ENCODE data around the gene DLG1.
A peak's percentile ranks its signal among the peaks of the same experiment; 100 is the strongest.
"Not testable (repeated sequence)": the region's sequence is repeated elsewhere in the genome, so short reads cannot be mapped to it uniquely, and the experiment has no call there.

The DLG1 gene

DNA sequence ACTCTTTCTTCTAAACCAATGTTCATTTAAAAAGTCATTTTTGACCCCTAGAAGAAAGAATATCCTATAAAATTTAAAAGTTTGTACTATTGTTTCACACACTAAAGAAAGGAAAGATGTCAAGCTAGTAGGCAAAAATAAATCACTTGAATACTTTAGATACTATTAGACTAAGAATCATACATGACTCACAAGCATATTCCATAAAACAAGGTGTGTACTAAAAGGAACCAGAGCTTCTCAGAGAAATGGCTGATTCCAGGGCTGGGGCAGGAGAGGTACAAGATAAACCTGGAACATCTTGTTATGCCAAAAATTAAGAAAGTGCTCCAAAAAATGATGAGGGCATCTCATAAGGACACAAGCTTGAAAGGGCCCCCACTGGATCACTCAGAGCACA is 8.7 kb downstream of the DLG1 start:
- no peak for DNase-seq (ENCODE audit: low read depth, low spot score)

DNA sequence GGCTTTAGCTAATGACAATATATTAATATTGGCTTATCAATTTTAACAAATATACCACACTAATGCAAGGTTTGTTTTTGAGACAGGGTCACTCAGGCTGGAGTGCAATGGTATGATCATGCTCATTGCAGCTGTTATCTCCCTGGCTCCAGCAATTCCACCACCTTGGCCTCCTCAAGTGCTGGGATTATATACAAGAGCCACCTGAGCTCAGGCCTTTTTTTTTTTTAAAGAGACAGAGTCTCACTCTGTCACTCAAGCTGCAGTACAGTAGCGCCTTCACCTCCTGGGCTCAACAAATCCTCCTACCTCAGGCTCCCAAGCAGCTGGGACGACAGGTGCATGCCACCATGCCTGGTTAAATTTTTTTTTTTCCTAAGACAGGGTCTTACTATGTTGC is 11.7 kb downstream of the DLG1 start:
- DNase-seq (ENCODE audit: low read depth, low spot score): no peak

- no peak for DNase-seq (ENCODE audit: low read depth, low spot score)
Measured at GRCh38 chr3:197285557-197285956, 12.9 kb downstream of the DLG1 start.

- no peak for DNase-seq (ENCODE audit: low read depth, low spot score)
Measured at GRCh38 chr3:197283045-197283444, 15.4 kb downstream of the DLG1 start.

DNA sequence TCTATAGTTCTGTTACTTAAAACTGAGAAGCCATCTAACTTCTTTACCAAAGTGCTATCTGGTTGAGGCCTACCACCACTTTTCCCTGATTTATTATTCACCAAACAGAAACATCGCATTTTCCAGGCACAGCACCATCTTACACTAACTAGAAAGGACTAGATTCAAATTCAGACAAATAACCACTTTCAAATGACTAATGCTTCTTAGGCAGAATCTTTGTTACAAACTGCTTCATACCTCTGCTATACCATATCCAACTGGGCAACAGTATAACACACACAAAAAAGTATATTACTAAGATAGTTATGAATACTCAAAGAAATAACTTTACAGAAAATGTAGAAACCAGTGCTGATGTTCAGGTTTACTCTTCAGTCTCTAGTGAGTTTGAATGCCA is 16.6 kb downstream of the DLG1 start:
- no peak for DNase-seq (ENCODE audit: low read depth, low spot score)

DNA sequence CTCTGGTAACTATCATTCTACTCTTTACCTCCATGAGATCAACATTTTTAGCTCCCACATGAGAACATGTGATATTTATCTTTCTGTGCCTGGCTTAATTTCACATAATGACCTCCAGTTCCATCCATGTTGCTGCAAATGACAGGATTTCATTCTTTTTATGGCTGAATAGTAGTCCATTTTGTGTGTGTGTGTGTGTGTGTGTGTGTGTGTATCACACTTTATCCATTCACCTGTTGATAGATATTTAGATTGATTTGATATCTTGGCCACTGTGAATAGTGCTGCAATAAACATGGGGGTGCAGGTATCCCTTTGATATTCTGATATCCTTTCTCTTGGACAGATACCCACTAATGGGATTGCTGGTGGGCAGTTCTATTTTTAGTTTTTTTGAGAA is 18.3 kb downstream of the DLG1 start:
- DNase-seq (ENCODE audit: low read depth, low spot score): no peak

- DNase-seq (ENCODE audit: low read depth, low spot score): no peak
Measured at GRCh38 chr3:197278933-197279332, 19.5 kb downstream of the DLG1 start.

DNA sequence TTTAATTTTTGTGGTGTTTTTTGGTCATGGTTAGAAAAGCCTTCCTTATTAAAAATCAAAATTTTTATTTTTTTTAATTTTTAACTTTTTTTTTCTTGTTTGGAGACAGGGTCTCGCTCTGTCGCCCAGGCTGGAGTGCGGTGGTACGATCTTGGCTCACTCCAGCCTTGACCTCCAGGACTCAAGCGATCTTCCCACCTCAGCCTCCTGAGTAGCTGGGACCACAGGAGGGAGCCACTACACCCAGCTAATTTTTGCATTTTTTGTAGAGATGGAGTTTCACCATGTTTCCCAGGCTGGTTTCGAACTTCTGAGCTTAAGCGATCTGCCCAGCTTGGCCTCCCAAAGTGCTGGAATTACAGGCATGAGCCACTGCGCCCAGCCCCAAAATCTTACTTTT is 21.6 kb downstream of the DLG1 start:
- DNase-seq (ENCODE audit: low read depth, low spot score): not testable (repeated sequence)

DNA sequence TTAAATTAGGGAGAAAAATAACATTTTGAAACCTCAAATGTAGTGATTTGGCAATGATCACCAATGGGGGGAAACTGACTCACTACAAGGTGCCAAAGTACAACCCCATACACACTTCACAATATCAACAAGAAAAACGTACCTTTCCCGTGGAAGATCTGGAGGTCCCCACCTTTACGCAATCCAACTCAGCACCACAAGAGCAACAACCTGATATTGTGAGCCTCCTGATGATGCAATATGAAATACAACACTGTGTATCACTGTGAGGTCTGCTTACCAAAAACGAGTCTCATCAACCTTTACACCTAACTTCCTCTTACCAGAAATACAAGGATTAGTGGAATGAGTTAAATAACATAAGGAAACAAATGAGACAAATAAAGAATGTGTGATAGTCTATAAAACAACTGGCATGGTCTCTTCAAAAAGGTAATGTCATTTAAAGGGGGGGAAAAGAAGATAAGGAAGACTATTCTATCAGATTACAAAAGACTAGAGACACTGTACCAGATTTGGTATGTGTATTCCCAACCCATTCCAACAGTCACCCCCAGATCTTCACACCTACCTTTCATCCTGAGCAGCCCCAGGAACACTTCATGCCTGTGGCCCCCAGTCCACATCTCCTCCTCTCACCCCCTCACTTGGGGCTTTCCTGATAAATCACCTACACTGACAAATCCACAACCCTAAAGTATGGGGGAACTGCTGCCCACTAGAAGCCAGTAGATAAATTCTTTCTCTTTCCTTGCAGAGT is 27.7 kb downstream of the DLG1 start:
- no peak for DNase-seq (ENCODE audit: low read depth, low spot score)

DNA sequence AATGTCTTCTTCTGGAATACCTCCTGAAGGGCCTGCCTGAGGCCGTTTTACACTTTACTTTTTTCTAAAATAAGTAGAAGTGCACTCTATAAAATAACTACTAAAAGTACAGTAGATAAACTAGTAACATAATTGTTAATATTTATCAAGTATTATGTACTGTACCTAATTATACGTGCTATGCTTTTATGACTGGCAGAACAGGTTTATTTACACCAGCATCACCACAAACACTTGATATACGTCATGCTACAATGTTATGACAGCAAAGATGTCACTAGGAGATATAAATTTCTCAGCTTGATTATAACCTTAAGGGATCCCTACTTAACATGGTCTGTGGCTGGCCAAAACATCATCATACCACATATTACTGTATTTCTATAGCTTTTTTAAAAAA is 29.4 kb downstream of the DLG1 start:
- DNase-seq (ENCODE audit: low read depth, low spot score): no peak

GRCh38 chr3:197268294-197268693 is 30.1 kb downstream of the DLG1 start:
- DNase-seq (ENCODE audit: low read depth, low spot score): no peak

DNA sequence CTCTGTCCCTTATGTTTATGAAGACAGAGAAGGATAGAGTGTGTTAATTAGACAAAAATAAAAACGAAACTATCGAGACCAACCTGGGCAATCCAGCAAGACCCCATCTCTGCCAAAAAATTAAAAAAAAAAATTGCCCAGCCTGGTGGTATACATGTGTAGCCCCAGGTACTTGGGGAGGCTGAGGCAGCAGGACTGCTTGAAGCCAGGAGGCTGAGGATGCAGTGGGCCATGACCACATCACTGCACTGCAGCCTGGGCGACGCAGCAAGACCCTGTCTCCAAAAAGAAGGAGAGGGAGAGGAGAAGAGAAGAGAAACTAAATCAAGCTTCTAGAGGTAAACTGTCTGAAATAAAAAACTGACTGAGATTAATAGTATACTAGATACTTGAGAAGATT is 32.1 kb downstream of the DLG1 start:
- DNase-seq (ENCODE audit: low read depth, low spot score): no peak

DNA sequence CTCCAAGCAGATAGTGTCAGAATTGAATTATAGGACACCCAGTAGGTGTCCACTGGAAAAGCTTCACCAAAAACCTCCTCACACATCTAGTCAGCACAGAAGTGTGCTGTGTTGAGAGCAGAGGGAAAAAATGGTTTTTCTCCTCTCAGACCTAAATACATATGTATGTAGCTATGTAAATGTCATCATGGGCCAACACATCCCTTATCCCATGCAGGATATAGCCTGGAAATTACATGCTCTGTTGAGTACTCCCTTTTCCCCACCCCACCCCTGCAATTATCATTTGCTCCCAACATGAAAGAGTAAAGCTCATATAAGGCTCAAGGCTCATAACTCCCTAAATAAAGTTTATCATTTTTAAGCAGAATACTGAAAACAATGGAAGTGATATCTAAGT is 35.7 kb downstream of the DLG1 start:
- DNase-seq (ENCODE audit: low read depth, low spot score): no peak

DNA sequence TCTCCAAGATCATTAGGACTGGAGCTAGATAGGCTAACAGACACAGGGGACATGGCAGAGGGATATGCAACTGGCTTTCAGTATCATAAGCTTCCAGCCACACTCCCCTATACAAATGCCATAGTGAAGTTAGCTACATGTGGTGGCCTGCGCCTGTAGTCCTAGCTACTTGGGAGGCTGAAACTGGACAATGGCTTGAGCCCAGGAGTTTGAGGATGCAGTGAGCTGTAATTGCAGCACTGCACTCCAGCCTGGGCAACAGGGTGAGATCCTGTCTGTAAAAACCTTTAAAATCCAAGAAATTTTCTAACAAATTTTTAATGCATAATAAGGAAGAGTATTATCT is 37.3 kb downstream of the DLG1 start:
- DNase-seq (ENCODE audit: low read depth, low spot score): no peak

DNA sequence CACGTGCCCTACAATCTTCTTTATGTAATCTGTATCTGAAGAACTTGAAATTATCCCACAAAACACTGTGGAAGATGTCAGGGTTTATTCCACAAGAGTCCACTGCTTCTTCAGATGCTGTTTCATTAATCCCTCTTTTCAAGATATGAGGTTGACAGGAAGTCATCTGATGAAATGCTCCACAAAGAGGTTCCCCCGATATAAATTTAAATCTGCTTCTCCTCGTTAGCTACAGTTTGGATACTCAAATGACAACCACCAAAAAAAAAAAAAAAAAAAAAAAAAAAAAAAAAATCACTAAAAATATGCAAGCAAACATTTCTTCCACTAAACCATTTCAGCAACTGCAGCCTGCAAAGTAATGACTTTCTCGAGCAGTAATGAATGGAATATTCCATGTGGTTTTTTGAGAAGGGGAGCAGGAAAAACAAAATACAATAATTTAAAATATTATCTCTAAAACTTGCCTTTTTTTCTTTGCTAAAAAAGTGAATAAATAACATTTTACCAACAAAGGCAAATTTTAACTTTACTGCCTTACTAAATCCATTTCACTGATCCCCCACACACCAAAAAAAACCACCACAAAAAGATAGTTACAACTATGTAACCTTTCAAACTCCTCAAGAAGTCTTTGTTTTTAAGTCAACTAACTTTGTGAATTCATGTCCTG is 37.8 kb downstream of the DLG1 start:
- no peak for DNase-seq (ENCODE audit: low read depth, low spot score)

DNA sequence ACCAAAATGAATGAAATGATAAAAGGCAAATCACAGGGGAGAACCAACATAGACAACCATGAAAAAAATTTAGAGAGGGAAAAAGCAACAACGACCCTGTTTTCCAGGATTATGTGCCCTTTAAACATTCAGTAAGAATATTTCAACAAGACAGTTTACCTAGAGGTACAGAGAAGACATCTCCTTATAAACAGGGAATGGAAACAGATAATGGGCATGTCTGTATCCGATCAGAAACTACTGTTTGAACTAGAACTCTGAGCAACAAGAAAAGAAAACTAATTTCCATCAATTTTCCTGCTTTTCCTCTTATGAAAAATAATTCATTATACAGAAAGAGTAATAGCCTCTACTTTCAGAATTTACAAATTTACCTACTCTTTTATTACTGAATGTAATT is 39.3 kb downstream of the DLG1 start:
- DNase-seq (ENCODE audit: low read depth, low spot score): no peak

DNA sequence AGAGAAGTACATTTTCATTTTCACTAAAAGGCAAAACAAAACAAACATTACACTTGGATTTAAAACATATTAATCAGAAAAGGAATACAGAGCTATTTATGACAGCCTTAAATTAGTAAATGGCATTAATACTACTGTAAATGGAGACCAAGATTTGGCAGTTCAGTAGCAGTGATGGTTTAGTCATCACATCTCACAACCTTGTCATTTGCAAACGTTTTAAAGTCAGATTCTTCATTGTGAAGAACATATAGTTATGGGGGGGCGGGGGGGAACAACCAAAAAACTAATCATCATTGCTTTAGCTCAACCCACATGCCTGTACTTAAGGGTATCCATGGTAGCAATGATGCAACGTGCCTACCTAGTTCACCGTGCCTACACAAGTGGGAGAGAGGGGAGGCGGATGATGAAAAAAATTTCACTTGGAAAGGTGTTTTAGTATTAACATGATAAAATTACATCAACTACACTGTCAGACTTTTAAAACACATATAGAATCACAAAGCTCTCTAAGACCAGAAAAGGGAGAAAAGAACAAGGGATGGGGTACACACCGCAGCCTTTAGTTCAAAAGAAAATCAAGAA is 40.1 kb downstream of the DLG1 start:
- DNase-seq (ENCODE audit: low read depth, low spot score): no peak

DNA sequence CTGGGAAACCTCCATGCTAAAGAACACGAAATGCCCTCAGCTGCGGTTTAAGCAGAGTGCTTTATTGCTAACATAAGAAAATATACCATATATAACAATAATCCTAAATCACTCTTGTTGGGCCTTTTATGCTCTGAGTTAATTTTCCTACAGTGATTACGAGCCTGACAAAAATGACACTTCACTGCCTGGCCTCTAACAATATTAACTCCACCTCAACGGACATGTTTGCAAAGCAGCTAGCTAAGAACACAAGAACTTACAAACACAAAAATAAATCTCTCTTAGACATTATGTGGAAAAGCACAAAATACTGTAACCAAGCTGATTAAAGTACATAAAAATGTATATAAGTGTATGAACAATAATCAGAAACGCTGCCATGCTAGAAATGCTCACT is 40.7 kb downstream of the DLG1 start:
- DNase-seq (ENCODE audit: low read depth, low spot score): no peak

DNA sequence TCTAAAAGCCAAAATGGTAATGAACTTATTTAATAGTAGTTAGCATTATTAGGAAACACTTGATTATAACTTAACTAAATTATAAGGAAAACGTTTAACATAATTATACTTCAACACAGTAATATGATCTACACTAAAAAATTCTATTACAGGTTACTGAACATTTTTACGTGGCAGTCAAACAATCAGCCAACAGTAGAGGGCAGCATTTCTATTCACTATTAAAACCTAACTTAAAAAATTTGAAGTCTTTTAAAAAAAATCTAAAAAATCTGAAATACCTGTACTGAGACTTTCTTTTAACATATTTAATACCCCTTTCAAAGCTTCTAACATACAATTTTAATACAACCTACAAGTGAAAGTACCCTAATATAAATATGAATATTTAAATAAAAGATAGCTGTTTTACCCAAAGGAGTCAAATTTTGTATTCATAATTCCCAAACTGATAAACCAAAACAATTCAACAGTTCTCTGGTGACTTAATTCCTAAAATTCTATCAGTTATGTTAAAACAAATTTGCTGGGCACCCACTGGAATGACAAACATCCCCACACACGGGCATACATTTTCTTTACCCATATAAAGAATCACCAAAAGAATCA is 41.5 kb downstream of the DLG1 start:
- DNase-seq (ENCODE audit: low read depth, low spot score): peak; percentile 35

- no peak for DNase-seq (ENCODE audit: low read depth, low spot score)
Measured at GRCh38 chr3:197256104-197256503, 42.3 kb downstream of the DLG1 start.

- no peak for DNase-seq (ENCODE audit: low read depth, low spot score)
Measured at GRCh38 chr3:197253238-197253947, 45.0 kb downstream of the DLG1 start.

DNA sequence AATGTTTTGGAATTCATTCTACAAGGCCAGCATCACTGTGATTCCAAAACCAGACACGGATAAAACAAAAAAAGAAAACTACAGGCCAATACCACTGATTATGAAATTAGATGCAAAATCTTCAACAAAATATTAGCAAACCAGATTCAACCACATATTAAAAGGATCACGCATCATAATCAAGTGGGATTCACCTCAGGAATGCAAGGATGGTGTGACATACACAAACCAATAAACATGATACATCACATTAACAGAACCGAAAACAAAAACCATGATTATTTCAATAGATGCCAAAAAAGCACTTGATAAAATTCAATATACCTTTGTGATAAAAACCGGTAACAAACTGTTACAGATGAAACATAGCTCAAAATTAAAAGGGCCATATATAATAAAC is 48.9 kb downstream of the DLG1 start:
- no peak for DNase-seq (ENCODE audit: low read depth, low spot score)
